ENCODE data around the gene SUPV3L1. TPM values are rescaled to one million over a fixed set of nuclear protein-coding genes. Genes with fewer than 3 reads are reported as not detected.

SUPV3L1 gene
- total and polyA plus RNA-seq, 12 donors = 23.8 to 139 (median 38.0) TPM

GRCh38 chr10:69201045-69201444 is 21.0 kb downstream of the SUPV3L1 start:
- no peak overlapping the region for H3K4me3 ChIP-seq
- peak overlapping the region in 1 of 10 donors; percentile 5 for H3K27ac ChIP-seq
- intact Hi-C loops (cut with DNase I) = no loop called here
- H3K4me1 ChIP-seq = peaks cover 0 to 5% (median 0%) of the 10 kb centered on the region in 9 donors
- ATAC-seq = no peak
- no peak for DNase-seq
- H3K9me3 ChIP-seq = no peaks in the 10 kb centered on the region
- H3K36me3 ChIP-seq = peaks cover 0 to 100% (median 40%) of the 10 kb centered on the region in 9 donors
- no peak for TF ChIP-seq CTCF (IDR thresholded peaks at IDR 0.05)
- WGBS, 2 donors = 79% methylated on average over 2 of the region's 2 CpGs
- no peaks in the 10 kb centered on the region for H3K27me3 ChIP-seq

- intact Hi-C loops (cut with DNase I) = no loop called here
- H3K27ac ChIP-seq = no peak overlapping the region
- no peak for DNase-seq
- H3K4me1 ChIP-seq = peaks cover 0 to 5% (median 0%) of the 10 kb centered on the region in 9 donors
- H3K27me3 ChIP-seq = no peaks in the 10 kb centered on the region
- 91 to 94% methylated on average over 1 of the region's 1 CpG for WGBS, 2 donors
- TF ChIP-seq CTCF (IDR thresholded peaks at IDR 0.05) = no peak
- no peak for ATAC-seq
- no peak overlapping the region for H3K4me3 ChIP-seq
- H3K36me3 ChIP-seq = peaks cover 0 to 100% (median 47%) of the 10 kb centered on the region in 9 donors
- H3K9me3 ChIP-seq = no peaks in the 10 kb centered on the region
Observed at GRCh38 chr10:69202332-69202731, 22.3 kb downstream of the SUPV3L1 start.

- DNase-seq (no peak), ATAC-seq (peak in 1 of 8 donors; percentile 33)
- H3K36me3 ChIP-seq = peaks cover 0 to 62% (median 39%) of the 10 kb centered on the region in 9 donors
- no peaks in the 10 kb centered on the region for H3K27me3 ChIP-seq
- H3K9me3 ChIP-seq = no peaks in the 10 kb centered on the region
- H3K27ac ChIP-seq = no peak overlapping the region
- WGBS, 2 donors = 87 to 92% methylated on average over 6 of the region's 6 CpGs
- no peak overlapping the region for H3K4me3 ChIP-seq
- TF ChIP-seq CTCF (IDR thresholded peaks at IDR 0.05) = no peak
- H3K4me1 ChIP-seq = peaks cover 0 to 13% (median 0%) of the 10 kb centered on the region in 9 donors
- intact Hi-C loops (cut with DNase I) = no loop called here
Observed at GRCh38 chr10:69208761-69209160, 28.7 kb downstream of the SUPV3L1 start.

- Histone ChIP-seq H3K4me3 (no peak overlapping the region), H3K4me1 (peaks cover 0 to 20% (median 0%) of the 10 kb centered on the region in 9 donors), H3K27me3 (no peaks in the 10 kb centered on the region), H3K27ac (no peak overlapping the region), H3K36me3 (peaks cover 0 to 50% (median 33%) of the 10 kb centered on the region in 9 donors), H3K9me3 (peaks cover 0 to 10% (median 0%) of the 10 kb centered on the region in 11 donors)
- no peak for TF ChIP-seq CTCF (IDR thresholded peaks at IDR 0.05)
- DNase-seq (no peak), ATAC-seq (no peak)
- intact Hi-C loops (cut with DNase I) = no loop called here
- 79 to 86% methylated on average over 3 of the region's 3 CpGs for WGBS, 2 donors
Observed at GRCh38 chr10:69209787-69210484, 29.9 kb downstream of the SUPV3L1 start.
